Activated CD4-positive, alpha-beta T cell treated with anti-CD3 and anti-CD28 coated beads for 1 hour (primary cell): ENCODE results near the gene TLNRD1.

Experiments
- DNase-seq: peaks from one replicate; pipeline ENCODE4 v3.0.0-alpha.2; 2020

The TLNRD1 gene

DNA sequence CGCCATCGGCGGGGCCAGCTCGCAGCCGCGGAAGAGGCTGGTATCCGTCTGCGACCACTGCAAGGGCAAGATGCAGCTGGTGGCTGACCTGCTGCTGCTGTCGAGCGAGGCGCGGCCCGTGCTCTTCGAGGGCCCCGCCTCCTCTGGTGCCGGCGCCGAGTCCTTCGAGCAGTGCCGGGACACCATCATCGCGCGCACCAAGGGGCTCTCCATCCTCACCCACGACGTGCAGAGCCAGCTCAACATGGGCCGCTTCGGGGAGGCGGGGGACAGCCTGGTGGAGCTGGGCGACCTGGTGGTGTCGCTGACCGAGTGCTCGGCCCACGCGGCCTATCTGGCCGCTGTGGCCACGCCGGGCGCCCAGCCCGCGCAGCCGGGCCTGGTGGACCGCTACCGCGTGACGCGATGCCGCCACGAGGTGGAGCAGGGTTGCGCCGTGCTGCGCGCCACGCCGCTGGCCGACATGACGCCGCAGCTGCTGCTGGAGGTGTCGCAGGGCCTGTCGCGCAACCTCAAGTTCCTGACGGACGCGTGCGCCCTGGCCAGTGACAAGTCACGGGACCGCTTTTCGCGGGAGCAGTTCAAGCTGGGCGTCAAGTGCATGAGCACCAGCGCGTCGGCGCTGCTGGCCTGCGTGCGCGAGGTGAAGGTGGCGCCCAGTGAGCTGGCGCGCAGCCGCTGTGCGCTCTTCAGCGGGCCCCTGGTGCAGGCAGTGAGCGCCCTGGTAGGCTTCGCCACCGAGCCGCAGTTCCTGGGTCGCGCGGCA, 1.8 kb downstream of the TLNRD1 start:
- DNase-seq, result no peak

DNA sequence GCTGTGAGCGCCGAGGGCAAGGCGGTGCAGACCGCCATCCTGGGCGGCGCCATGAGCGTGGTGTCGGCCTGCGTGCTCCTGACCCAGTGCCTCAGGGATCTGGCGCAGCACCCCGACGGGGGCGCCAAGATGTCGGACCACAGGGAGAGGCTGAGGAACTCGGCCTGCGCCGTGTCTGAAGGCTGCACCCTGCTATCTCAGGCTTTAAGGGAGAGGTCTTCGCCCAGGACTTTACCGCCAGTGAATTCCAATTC, 2.3 kb downstream of the TLNRD1 start:
- DNase-seq, result no peak

DNA sequence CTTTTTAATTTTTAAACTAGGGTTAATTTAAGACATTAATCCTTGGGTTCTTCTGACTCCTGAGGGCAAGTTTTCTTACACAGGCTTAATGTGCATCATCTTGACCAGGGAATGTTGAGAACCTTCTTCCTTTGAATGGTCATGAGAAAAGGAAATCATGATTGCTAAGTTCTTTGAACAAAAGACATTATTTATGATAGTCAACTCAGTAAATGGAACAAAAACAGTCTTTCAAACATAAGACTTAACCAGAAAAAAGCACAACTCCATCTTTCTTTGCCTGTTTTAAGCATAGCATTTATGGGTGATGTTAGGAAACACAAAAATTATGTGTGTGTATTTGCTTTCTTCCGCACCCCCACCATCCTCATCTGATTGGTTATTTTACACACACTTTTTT, 5.4 kb downstream of the TLNRD1 start:
- no peak for DNase-seq

DNA sequence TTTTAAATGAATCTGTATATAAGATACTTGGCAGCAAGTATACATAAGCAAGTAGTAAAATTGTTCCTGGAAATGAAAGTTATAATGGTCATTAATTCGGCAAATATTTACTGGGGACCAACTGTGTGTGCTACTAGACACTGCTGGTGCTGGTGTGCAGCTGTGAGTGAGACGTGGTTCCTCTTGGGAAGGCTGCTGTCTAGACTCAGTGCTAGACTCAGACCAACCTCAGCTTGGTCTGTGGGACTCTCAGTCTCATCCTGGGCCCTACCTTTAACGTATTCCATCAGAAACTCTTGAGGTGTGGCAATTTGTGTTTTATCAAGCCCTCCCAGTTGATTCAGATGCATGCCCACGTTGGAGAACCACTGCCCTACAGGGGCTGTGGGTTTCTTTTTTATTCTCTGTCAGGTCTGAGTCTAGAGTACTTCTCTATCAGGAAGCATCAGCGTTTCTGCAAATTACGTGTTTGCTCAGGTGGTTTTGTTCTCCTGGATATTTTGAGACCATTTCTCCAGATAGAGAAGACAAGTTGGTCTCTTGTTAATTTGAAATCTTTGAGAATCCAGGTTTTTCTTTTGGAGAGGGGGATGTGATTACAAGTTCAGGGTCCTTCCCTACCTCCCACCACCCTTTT, 6.8 kb downstream of the TLNRD1 start:
- no peak for DNase-seq

DNA sequence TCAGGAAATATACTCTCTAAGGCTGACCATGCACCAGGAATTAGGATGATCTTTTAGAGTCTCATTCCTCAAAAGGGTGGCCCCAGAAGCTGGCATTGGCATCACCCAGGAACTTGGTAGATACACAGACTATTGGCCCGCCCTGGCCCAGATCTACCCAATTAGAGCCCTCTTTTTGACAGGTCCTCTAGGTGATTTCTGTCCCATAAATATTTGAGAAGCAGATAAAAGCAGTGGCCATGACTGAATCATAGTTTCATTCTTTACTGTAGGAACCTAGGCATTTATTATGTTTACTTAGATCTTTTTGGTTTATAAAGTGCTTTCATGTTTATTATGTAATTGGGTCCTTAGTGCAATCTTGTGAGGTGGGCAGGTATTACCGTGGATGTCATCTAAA, 7.6 kb downstream of the TLNRD1 start:
- DNase-seq, result no peak

DNA sequence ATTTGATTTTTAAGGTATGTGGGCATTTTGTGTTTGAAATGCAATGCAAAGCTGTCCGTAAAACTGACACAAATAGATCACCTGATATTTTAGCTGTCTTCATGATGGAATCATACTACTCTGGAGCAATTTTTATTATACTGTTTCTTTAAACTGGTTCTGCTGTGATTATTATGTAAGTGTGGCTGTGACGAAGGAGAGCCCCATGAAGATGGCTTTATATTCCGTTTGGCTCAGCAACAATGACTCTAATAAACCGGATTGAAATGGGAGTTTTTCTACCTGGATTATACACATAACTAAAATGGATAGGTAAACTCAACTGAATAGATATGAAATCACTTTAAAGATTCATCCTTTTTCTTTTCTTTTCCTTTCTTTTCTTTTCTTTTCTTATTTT, 9.4 kb downstream of the TLNRD1 start:
- DNase-seq, result no peak

DNA sequence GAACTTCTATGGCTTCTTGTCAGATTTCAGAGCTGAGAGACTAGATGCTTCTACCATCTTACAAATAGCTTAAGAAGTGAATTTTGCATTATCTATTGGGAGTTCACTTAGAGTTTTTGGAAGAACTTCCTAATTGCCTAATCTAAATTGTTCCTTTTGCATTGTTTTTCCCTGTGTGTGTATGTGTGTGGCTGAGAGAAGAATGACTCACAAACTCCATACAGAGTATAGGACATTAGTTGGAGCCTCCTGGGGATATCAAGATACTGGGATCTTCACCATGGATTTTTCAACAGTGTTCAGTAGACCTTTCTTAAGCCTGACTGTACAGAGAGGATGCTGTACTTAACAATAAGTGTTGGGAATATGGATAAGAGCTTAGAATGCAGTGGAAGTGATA, 10.9 kb downstream of the TLNRD1 start:
- DNase-seq, result no peak

DNA sequence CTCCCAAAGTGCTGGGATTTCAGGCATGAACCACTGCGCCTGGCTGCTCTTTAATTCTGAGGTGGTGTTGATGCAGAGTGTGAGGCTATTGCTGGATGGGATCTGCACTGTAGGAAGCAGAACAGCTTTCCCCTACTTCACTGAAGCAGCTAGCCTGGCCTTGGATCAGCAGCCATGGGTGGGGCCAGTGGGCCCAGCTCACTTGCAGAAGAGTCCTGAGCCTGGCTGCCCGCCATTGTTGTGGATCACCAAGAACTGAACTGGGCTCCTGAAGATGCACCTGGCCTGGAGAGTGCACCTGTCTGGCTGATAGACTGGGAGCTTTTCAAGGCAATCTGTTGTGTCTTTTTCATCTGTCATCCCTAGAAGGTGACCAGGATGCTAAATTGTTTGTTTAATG, 11.9 kb downstream of the TLNRD1 start:
- DNase-seq, result no peak

DNA sequence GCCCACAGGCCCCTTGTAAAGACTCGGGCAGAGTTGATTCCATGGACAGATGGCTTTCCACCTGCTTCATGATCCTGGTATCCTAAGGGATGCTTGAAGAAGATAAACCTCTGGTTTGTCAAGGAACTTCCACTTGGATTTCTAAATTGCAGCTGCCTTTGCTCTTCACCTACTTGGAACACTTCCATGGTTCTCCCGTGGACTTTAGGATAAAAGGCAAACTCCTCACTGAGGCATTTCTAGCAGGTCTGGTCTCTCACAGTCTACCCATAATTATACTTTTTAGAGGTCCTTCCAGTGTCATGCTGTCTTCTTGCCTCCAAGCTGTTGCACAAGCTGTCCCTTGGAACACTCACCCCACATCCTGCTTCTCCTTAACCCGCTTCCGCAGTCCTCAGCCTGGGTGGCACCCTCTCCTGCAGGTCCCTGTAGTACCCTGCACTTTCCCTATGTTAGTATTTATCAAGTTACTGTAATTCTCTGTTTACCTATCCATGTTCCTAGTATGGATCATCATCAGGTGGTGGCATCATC, 12.7 kb downstream of the TLNRD1 start:
- DNase-seq, result no peak

DNA sequence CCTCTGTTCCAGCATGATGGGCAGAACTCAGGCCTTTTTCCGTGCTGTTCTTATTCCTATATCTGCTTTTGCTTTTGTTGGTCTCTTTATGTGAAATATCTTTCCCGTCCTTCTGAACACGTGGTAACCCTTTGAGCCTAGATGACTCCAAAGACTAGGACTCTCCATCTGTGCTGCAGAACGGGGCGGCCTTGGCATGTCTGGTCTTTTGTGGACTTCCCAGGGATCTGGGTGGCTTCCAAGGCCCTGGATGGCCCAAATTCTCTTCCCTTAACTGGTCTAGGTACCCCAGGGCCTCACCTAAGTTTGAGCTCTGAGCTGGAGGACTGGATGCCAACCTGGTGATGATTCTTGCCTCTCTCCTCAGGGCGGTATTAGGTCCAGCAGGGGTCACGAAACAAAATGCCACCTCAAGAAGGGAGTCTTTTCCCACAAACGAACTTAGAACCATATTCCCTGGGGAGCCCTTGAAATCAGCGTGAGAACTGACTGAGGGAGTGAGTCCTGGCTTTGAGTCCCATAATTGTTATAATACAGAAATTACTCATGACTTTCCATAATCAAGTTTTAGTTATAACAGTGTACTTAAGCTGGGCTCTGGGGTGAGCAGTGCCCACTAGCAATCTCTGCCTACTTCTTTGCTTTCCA, 13.8 kb downstream of the TLNRD1 start:
- DNase-seq, result no peak

DNA sequence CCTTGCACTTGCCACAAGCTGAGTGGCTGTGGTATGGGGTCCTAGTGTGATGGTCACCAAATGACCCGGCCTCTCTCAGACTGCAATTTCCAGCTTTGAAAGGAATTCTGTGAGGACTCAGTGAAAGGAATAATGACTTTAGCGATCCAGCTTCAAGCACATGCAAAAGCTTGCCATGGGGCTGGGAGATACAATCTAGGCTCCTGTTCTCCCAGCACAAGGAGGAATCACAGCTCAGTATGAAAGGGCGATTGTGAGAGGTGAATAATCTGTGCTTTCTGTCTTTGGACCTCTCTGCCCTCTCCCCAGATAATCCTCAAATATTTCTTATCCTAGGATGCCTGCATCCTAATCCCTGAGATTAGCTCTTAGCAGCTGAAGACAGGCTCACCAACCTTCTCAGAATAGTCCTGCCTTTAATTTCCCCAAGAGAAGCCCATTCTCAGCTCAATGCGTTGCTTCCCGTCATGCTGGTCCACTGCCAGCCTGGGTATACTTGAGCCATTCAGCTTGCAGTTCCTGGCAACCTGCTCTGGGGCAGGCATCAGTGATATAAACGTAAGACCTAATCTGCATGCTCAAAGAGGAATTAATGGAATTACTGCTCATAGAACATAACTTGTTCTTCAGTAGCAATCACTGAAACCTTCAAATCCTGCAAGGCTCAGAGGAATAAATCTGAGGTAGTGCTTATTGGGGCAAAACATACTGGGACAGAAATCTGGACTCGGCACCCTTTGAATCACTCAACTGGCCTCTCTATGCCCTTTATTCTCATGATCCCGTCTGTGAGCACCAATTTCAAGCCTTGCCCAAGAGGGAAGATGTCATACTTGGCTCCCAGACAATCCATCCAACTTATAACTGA, 15.1 kb downstream of the TLNRD1 start:
- no peak for DNase-seq

DNA sequence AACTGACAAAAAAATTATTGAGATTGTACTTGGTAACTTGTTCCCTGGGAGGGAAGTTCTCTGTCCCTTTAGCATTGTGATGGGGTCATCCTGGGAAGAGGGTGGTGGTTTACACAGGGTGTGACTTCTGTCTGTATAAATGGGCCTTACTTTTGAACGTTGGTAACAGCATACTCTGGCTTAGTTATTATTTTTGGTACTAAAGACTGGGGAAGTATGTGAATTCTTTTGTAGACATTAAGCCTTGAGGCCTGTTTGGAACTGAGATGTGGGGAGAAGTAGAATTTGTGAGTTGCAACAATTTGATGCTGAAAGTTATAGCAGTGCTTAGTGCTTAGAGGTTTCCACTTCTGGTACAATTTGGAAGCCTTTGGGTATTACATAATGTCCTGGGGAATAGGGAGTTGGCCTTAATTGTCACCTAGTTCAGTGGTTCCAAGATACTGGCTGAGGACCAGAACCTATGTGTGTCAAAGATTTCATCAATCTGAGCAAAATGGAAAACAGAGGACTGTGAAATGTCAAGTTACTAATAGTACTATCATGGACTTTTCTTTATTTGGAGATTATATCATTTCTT, 15.9 kb downstream of the TLNRD1 start:
- no peak for DNase-seq

DNA sequence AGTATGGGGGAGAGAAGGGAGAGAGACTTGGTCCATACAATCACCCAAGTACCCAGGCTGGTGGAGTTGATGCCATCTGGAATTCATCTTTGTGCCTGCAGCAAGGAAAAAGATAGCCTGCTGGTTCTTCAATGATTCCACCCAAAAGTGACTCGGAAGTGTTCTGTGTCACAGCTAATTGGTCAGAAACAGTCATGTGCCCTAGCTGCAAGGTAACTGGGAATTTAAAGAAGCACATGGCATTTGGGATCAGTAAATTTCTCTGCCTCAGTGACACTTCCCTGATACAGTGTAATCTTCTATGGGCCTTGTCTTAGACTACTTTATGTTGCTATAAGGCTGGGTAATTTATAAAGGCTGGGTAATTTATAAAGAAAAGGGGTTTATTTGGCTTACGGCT, 17.5 kb downstream of the TLNRD1 start:
- no peak for DNase-seq

DNA sequence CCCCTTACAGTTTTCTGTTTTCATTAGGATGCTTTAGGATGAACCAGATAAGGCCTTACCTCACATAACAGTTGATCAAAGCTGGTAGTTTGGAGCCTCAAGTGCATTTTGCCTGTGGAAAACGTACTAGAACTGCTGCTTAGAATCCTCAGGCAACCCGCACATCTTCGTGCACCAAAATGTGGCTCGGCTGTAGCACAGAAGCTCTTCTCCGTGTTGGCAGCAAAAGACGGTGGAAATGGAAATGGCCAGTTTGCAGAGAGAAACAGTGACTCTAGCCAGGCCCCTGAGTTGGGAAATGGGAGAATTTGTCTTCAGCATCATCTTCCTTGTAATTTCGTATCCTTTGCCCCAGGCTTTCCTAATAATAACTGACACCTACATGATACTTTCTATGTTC, 20.6 kb downstream of the TLNRD1 start:
- DNase-seq, result no peak

DNA sequence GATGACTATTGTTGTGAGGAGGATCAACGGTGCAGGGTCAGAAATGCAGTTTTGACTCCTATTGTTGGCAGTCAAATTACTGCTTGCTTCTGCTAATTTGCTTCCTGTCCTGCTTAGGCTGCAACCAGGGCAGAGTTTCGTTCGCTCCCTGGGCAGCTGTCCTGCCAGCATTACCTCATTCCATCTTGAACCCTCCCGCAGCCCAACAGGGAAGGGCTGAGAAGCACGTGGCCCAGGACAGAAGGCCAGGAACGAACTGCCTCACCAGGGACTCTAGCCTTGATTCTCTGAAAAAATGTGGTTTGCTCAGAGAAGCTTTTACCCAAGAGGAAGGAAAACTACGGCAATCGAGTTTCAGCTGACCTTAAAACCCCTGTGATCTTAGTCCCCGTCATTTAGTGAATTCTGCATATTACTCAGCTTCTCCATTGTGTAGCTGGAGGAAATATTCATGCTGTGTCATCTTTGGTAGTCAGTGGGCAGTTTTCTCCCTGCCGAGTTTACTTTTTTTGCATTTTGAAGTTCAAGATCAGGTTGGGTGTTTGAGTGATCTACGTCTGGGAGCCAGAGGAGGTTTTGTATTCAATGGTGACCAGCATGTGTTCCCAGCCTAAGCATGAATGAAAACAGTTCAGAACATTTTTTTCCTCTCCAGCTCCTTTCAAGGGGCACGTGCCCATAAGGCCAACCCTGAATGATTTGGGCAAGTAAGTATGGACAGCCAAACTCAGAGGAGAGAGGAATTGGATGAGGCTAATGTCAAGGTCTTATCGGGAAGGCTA, 23.0 kb downstream of the TLNRD1 start:
- DNase-seq, result no peak

DNA sequence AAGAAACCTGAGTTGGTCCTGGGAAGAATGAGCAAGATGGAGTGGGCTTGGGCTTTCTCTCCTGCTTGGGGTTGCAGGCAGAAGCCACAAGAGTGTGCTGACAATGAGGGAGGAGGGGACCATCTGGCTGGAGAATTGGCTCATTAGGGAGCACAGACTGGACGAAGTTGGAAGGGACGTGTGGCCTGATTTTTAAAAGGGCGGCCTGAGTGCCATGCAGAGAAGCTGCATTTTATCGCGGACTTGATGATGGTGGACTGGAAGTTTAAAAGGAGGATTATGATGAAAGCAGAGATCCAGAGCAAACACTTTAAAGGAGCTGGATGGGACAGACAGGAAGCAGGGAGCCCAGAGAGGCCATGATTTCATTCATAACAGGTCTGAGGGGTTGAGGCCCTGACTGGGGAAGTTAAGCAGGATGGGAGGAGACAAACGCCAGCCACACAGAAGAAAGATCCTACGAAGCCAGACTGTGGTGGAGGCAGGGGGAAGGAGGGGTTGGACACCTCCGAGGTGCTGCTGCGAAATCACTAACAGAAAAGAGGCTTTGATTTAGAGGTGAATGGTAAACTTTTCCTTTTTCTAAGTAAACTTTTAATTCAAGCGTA, 23.6 kb downstream of the TLNRD1 start:
- DNase-seq, result no peak

DNA sequence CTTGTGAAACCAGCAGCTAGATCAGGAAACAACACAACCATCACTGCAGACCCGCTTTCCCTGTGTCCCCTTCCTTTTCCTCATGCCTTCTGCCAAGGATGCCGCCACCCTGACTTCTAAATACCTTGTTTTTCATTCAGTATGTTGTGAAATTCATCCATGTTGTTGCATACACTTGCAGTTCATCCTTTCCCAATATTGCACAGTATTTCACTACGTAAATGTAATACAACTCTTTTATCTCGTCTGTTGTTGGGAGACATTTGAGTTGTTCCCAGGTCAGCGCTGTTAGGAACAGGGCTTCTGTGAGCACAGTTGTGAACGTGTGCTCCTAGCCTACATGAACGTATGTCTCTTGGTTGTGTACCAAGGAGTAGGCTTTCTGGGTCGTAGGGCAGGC, 24.2 kb downstream of the TLNRD1 start:
- DNase-seq, result no peak

DNA sequence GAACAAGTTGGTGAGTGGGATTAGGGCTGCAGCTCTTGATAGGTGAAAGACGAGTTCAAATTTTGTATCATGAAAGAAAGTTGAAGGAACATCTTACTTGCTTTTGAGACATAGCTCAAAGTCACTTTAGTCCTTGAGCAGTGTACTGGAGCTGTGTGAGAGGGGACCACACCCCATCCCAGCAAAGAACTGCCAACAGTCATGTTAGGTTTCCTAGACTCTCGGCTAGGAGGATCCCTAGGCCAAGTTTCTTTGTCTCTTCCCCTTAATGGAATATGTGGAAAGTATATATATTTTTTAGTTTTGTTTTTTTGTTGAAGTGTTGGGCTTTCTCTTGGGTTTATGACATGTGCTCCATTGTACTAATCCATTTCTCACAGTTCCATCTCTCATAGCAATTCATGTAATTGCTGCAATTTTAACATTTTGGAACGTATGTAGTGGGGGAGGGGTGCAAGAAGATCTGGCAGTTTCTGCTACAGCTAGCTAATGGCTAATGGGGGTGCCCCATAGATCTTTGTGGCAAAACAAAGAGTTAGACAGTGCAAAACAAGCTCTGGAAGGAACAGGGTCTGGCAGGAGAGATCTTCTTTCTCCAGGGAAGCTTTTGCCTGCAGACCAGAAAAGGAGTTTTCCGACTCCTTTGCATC, 25.1 kb downstream of the TLNRD1 start:
- DNase-seq, result no peak

DNA sequence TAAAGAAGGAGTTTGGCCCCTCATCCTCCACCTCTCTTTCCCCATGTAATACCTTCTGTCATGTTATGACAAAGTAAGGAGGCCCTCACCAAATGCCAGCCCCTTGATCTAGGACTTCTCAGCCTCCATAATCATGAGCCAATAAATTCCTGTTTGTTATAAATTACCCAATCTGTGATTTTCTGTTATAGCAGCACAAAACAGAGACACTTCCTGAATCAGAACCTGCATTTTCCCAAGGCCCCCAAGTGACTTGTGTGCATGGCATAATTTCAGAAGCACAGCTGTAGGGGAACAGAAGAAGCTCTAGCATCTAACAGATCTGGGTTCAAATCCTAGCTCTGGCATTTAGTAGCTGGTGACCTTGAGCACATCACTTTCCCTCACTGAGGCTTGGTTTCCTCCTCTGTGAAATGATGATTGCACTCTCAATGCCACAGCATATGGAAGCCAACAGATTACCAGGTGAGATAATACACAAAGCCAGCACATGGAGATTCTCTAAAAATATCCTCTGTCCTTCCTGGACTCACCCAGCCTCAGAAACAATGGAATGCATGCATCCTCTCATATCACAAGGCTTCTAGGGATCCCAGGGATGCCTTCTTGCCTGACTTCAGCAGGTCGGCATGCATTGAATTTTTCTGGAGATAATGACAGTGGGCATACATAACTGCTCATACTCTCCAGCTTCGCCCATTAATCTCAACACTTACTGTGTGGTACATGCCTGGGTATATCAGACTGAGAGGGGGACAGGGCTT, 26.3 kb downstream of the TLNRD1 start:
- DNase-seq, result no peak
